BJ (cell line): ENCODE data around the gene MEA1. TPM values are rescaled to one million over a fixed set of nuclear protein-coding genes. Genes with fewer than 3 reads are reported as not detected.

Experiments used
- CTCF ChIA-PET: fragments of 350-600 bp; formaldehyde crosslinking; extraction: SDS; loops from one replicate; lab custom pipeline; 2021; ENCODE audit warnings: antibody characterized with exemption, inconsistent platforms; lab: Yijun Ruan, JAX
- POLR2A ChIA-PET: fragments of 300-600 bp; sonication (Branson Sonifier 250); formaldehyde crosslinking; extraction: SDS; loops from one replicate; lab custom pipeline; 2021; ENCODE audit warnings: antibody characterized with exemption; lab: Charles Lee
- DNase-seq: peaks from one replicate; pipeline ENCODE4 v3.0.0-alpha.2; 2011; ENCODE audit warnings: low read depth
- H3K27me3 ChIP-seq: 2 replicates; pipeline ENCODE4 v1.6.0; 2011; ENCODE audit warnings: low read length; ENCODE audit not compliant: control insufficient read depth, insufficient read depth
- H3K36me3 ChIP-seq: 2 replicates; pipeline ENCODE4 v1.5.1; 2011; ENCODE audit warnings: low read length; ENCODE audit not compliant: control insufficient read depth, insufficient read depth
- H3K4me3 ChIP-seq: 2 replicates; pipeline ENCODE4 v1.5.1; 2011; ENCODE audit warnings: low read depth, mild to moderate bottlenecking, control low read depth, low read length
- polyA plus RNA-seq: library from polyadenylated mRNA; depleted of rRNA; stranded (reverse); fragments of >200 nt; gene quantifications from 2 replicates; pipeline ENCODE4 v1.2.3, GENCODE V29; 2011
- TF ChIP-seq, protein P1 (sequence below): IDR thresholded peaks from 2 replicates; pipeline ENCODE4 v1.5.1; 2011; ENCODE audit warnings: low read depth, mild to moderate bottlenecking, control low read depth, inconsistent platforms, low read length, moderate library complexity; ENCODE audit not compliant: insufficient read depth

Gene MEA1
- polyA plus RNA-seq, 1 experiment = 107 TPM

DNA sequence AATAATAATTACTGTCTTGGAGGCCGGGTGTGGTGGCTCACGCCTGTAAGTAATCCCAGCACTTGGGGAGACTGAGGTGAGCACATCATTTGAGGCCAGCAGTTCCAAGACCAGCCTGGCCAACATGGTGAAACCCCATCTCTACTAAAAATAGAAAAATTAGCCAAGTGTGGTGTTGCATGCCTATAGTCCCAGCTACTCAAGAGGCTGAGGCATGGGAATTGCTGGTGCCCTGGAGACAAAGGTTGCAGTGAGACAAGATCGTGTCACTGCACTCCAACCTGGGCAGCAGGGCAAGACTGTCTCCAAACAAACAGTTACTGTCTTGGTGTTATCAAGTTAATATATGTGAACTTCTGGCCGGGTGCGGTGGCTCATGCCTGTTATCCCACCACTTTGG, 12.6 kb upstream of the MEA1 start:
- CTCF ChIA-PET = no interaction called here
- TF ChIP-seq, protein P1, sequence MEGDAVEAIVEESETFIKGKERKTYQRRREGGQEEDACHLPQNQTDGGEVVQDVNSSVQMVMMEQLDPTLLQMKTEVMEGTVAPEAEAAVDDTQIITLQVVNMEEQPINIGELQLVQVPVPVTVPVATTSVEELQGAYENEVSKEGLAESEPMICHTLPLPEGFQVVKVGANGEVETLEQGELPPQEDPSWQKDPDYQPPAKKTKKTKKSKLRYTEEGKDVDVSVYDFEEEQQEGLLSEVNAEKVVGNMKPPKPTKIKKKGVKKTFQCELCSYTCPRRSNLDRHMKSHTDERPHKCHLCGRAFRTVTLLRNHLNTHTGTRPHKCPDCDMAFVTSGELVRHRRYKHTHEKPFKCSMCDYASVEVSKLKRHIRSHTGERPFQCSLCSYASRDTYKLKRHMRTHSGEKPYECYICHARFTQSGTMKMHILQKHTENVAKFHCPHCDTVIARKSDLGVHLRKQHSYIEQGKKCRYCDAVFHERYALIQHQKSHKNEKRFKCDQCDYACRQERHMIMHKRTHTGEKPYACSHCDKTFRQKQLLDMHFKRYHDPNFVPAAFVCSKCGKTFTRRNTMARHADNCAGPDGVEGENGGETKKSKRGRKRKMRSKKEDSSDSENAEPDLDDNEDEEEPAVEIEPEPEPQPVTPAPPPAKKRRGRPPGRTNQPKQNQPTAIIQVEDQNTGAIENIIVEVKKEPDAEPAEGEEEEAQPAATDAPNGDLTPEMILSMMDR = no peak
- H3K36me3 ChIP-seq = peaks cover 28% of the 10 kb centered on the region

DNA sequence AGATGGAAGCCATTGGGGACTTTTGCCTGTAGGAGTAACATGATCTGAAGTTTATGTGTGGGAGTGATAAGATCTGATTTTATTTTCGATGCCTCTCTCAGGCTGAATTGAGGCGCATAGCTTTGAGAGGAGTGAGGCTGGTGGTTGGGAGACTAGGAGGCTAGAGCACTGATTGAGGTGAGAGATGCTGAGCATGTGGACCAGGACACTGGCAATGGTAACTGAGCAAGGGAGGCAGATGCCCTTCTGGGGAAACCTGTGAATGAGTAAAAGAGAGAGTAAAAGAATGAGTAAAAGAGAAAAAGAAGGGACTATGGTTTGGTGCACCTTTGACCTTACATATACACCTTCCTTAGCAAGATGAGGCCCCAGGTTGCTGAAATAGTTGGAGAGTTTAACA, 10.7 kb upstream of the MEA1 start:
- POLR2A ChIA-PET = no interaction called here
- CTCF ChIA-PET = interaction anchor here (0.7 to 0.8 kb wide), 2 partner anchors 119 to 374 kb away, joined by 3 to 6 read pairs; no protein-coding TSS in a partner anchor
- no peaks in the 10 kb centered on the region for H3K27me3 ChIP-seq
- TF ChIP-seq, protein P1 = no peak
- no peak for DNase-seq
- H3K36me3 ChIP-seq = peaks cover 30% of the 10 kb centered on the region
- no peak overlapping the region for H3K4me3 ChIP-seq

More for the DNA sequence above, 12.6 kb upstream of the MEA1 start:
- POLR2A ChIA-PET = no interaction called here
- Histone ChIP-seq H3K4me3 (no peak overlapping the region), H3K27me3 (no peaks in the 10 kb centered on the region)
- DNase-seq = no peak

DNA sequence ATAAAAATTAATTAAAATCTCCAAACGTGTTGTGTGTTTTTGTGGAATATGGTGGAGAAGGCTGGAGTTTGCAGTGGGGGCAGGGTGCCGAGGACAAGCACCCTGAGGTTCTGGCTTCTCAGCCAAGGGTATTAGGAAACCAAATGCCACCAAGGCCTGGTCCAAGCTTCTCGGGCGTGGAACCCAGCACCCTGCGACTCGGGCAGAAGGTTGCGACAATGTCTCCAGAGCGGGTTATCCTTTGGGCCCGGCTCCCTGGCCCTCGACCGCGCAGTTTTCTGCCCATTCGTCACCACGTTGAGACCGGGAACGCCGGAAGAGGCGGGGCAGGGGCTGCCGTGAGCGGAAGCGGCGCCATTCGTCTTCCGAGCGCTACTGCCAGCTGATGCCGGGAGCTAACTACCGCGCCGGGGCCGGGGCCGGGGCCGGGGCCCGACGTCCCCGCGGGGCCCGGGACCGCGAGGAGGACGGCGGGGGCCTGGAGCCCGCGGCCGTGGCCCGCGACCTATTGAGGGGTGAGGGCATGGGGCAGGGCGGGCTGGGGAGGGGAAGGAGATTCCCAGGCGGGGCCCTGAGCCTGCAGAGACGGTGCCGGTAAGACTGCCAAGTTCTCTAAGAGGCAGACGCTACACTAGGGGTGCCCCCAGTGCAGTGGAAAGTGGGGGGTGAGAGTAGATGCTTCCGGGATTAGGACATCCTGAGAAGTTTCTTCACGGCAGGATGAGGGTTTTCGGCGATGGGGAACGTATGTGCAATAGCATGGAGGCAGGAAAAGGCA, 7.7 kb upstream of the MEA1 start, which contains the start of gene RRP36:
TSS of gene RRP36 (plus strand) at position 354 of the 778 bp plus-strand sequence. CDS start at position 386, 32 bp downstream.
- no peaks in the 10 kb centered on the region for H3K27me3 ChIP-seq
- TF ChIP-seq, protein P1 = no peak
- CTCF ChIA-PET = interaction anchor here (0.7 to 1.7 kb wide), 5 partner anchors 11 to 122 kb away, joined by 3 to 7 read pairs (median 3); no protein-coding TSS in a partner anchor
- peaks cover 30% of the 10 kb centered on the region for H3K36me3 ChIP-seq
- no peak for DNase-seq
- peak within 1 kb of the TSS; percentile 57 for H3K4me3 ChIP-seq
- POLR2A ChIA-PET = no interaction called here

DNA sequence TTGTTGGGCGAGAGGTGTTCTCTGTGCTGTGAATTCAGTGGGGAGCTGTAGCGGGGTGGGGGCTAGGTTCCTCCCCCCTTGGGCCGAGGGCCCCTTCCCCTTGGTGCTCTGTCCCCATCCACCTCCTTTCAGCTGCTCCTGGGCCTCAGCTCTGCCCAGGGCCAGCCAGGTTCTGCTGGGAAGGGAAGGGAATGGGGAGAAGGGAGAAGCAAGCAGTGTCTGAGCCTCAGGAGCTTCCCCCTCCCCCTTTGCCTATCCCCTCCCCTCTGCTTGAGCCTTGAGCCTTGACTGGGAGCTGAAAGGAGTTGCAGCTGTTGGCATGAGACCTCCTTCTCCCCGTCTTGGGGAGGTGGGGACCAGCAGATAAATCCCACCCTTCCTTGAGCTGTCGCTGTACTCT, 7.1 kb upstream of the MEA1 start:
- TF ChIP-seq, protein P1 = no peak
- ChIA-PET POLR2A (interaction anchor here (0.6 kb wide), 1 partner anchor 16 kb away, joined by 3 read pairs; no protein-coding TSS in a partner anchor), CTCF (interaction anchor here (0.9 to 1.7 kb wide), 3 partner anchors 11 to 123 kb away, joined by 3 to 7 read pairs (median 4); no protein-coding TSS in a partner anchor)
- Histone ChIP-seq H3K4me3 (no peak overlapping the region), H3K36me3 (peaks cover 27% of the 10 kb centered on the region), H3K27me3 (no peaks in the 10 kb centered on the region)
- no peak for DNase-seq

DNA sequence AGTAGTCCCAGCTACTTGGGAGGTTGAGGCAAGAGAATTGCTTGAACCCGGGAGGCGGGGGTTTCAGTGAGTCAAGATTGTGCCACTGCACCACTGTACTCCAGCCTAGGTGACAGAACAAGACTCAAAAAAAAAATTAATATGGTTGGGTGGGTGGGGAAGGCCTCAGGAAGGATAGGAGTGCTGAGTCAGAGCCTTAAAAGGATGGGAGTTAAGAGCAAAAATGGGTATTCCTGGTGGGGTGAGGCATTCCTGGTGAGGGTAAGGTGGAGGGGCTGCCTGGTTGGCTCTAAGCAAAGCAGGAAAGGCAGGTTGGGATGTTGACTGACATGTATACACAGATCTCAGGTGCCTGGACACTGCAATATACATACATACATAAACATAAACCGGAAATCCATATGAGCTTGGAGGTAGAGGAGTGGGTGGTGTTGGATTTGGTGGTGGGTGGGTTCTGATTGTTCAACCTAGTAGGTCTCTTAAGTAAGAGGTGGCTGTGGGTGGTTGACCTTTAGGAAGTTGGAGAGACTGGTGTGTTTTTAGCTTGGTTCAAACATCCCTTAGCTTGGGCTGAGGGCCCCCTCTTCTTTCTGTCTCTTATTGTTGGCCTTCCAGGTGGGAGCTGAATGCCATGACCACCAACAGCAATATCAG, 6.4 kb upstream of the MEA1 start:
- ChIA-PET POLR2A (interaction anchor here (0.6 kb wide), 1 partner anchor 17 kb away, joined by 3 read pairs; no protein-coding TSS in a partner anchor), CTCF (interaction anchor here (0.7 to 1.7 kb wide), 3 partner anchors 10 to 134 kb away, joined by 3 to 7 read pairs (median 4); no protein-coding TSS in a partner anchor)
- Histone ChIP-seq H3K36me3 (peaks cover 26% of the 10 kb centered on the region), H3K4me3 (no peak overlapping the region), H3K27me3 (no peaks in the 10 kb centered on the region)
- no peak for DNase-seq
- TF ChIP-seq, protein P1 = no peak
